Measurements from ENCODE around the gene ANLN.

DNA sequence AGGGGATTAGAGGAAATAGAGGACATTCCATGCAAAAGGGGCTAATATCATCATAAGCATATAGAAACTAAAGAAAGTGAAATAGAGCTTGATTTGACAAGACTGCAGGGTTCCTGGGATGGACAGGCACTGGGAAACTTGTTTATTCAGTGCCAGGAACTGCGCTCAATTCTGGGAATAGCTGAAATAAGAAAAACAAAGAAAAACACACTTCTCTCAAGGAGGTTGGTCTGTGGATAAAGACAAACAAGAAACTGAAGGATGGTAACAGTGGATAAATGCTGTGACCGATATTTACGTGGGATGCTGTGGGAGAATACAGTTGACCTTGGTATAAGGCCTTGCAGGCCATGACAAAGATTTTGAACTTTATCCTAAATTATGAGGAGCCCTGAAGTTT, 40.9 kb upstream of the ANLN start:
- TF ChIP-seq CTCF (IDR thresholded peaks at IDR 0.05; ENCODE audit: poor library complexity, severe bottlenecking), result no peak
- TF ChIP-seq EP300 (conservative IDR thresholded peaks at IDR 0.05; ENCODE audit: poor library complexity, severe bottlenecking), result no peak
- no peak for TF ChIP-seq EZH2 (IDR thresholded peaks at IDR 0.05; ENCODE audit: borderline replicate concordance, insufficient read depth, low read length, poor library complexity, severe bottlenecking)

All from neural cell (in vitro differentiated cells).